Prostate gland (tissue), 2 donors: ENCODE results near the gene VPS50. TPM values are rescaled to one million over a fixed set of nuclear protein-coding genes. Genes with fewer than 3 reads are reported as not detected.

Experiments
- DNase-seq: peaks from one replicate; pipeline ENCODE4 v3.0.0-alpha.2; 2019; ENCODE audit warnings: low spot score
- H3K27ac ChIP-seq, 2 donors: fragments of 200-600 bp; sonication (generic); 2 replicates each; pipeline ENCODE4 v1.5.1; 2017 to 2019
- H3K27me3 ChIP-seq: fragments of 200-600 bp; sonication (generic); replicated peaks from 2 replicates; pipeline ENCODE4 v1.5.1; 2019; ENCODE audit not compliant: insufficient read depth
- H3K36me3 ChIP-seq, 2 donors: fragments of 200-600 bp; sonication (generic); 1 replicate in 1 of 2; 2 replicates in 1 of 2; pipeline versions ENCODE4 v1.5.1 to v1.8.1; 2017 to 2019
- H3K4me1 ChIP-seq: fragments of 200-600 bp; sonication (generic); replicated peaks from 2 replicates; pipeline ENCODE4 v1.5.1; 2019
- H3K4me3 ChIP-seq, 2 donors: fragments of 200-600 bp; sonication (generic); 2 replicates each; pipeline ENCODE4 v1.5.1; 2017 to 2019
- H3K9me3 ChIP-seq: fragments of 200-600 bp; sonication (generic); 2 replicates; pipeline ENCODE4 v1.5.1; 2017
- POLR2A ChIP-seq: fragments of 450-650 bp; IDR thresholded peaks from one replicate; pipeline ENCODE4 v1.6.1; 2016; ENCODE audit warnings: antibody characterized with exemption, mild to moderate bottlenecking
- POLR2AphosphoS5 ChIP-seq: sonication (generic); formaldehyde crosslinking; IDR thresholded peaks from one replicate; pipeline ENCODE4 v1.6.1; 2017; ENCODE audit warnings: antibody characterized with exemption
- WGBS: methylation state at CpG from one replicate; pipeline ENCODE4 v1.1.5; 2018; 5-methylcytosine and 5-hydroxymethylcytosine counted together
- intact Hi-C: fragments of 100-400 bp; cut with DNase I; formaldehyde crosslinking; loops from one replicate; pipeline ENCODE4 v1.14.2; 2022
- total RNA-seq, 2 donors: library from RNA; depleted of rRNA; stranded (reverse); fragments of >200 nt; gene quantifications; one replicate each; pipeline ENCODE4 v1.1.0, GENCODE V29; 2016
- TF ChIP-seq, protein P1 (sequence below), 4 experiments: fragments of 200-600 bp in 2 of 4; fragments of 450-650 bp in 2 of 4; sonication (generic) in 2 of 4; IDR thresholded peaks; 1 replicate in 3 of 4; 2 replicates in 1 of 4; pipeline ENCODE4 v1.5.1; 2016 to 2019; ENCODE audit warnings: antibody characterized with exemption in 4 of 4, mild to moderate bottlenecking in 2 of 4, moderate library complexity in 2 of 4

Gene VPS50
- total RNA-seq, 2 donors from 2014 or later = 14.1 to 20.6 TPM

DNA sequence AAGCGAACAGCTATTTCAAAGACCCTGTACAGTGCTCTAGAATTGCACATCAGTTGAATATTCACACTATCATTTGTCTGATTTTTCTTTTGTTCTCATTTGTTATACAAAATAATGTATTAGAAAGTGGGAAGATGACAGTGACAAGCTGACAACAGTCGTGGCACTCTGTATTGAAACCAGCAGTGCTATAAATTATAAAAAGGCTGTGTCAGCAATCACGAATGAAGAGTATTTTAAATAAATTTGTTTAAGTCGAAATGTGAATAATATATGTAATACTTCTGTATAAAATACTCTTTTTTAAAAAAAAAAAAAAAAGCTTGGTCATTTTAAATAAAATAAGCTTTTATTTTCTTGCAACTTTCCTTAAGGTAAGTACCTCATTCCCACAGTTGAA is 122.6 kb downstream of the VPS50 start:
- no peak overlapping the region for H3K4me3 ChIP-seq
- 93% methylated on average over 4 of the region's 4 CpGs for WGBS
- H3K4me1 ChIP-seq = no peaks in the 10 kb centered on the region
- TF ChIP-seq, protein P1, sequence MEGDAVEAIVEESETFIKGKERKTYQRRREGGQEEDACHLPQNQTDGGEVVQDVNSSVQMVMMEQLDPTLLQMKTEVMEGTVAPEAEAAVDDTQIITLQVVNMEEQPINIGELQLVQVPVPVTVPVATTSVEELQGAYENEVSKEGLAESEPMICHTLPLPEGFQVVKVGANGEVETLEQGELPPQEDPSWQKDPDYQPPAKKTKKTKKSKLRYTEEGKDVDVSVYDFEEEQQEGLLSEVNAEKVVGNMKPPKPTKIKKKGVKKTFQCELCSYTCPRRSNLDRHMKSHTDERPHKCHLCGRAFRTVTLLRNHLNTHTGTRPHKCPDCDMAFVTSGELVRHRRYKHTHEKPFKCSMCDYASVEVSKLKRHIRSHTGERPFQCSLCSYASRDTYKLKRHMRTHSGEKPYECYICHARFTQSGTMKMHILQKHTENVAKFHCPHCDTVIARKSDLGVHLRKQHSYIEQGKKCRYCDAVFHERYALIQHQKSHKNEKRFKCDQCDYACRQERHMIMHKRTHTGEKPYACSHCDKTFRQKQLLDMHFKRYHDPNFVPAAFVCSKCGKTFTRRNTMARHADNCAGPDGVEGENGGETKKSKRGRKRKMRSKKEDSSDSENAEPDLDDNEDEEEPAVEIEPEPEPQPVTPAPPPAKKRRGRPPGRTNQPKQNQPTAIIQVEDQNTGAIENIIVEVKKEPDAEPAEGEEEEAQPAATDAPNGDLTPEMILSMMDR (IDR thresholded peaks at IDR 0.05) = no peak
- TF ChIP-seq POLR2A (no peak), POLR2AphosphoS5 (no peak)
- H3K27me3 ChIP-seq = no peaks in the 10 kb centered on the region
- no peaks in the 10 kb centered on the region for H3K9me3 ChIP-seq
- H3K36me3 ChIP-seq = no peaks in the 10 kb centered on the region
- intact Hi-C loops = no loop called here
- no peak for DNase-seq
- H3K27ac ChIP-seq = no peak overlapping the region

DNA sequence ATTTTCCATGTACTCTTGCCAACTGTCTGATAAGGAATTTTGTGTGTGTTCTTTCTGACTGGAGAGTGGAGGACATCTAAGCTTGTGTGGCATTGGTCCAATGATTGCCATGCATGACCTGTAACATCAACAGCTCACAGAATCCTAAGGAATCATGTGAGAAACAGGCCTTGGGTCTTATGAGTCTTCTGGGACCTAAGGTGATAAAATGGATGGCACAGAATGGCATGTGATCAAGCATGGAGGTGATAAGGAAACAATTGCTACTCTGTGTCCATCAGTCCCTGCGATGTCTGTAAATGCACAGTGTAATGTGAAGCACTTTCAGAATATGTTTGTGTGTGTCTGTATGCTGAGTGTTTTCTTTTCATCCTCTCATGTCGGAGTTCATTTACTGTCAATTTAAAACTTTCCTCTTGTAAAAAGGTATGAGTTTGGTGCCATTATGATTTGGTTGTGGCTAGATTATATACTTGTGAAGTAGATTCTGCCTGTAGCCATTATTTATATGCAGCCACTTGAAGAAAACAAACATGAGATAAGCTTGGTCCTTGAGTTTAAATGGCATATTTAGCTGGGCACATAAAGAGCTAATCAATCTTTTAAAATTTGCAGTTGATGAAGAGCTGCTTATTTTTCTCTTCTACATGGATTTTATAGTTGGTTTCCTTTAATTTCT is 127.5 kb downstream of the VPS50 start:
- H3K4me3 ChIP-seq = no peak overlapping the region
- no peaks in the 10 kb centered on the region for H3K36me3 ChIP-seq
- no peak overlapping the region for H3K27ac ChIP-seq
- no peak for DNase-seq
- H3K27me3 ChIP-seq = no peaks in the 10 kb centered on the region
- no peaks in the 10 kb centered on the region for H3K4me1 ChIP-seq
- H3K9me3 ChIP-seq = no peaks in the 10 kb centered on the region
- intact Hi-C loops = no loop called here
- 82% methylated on average over 2 of the region's 2 CpGs for WGBS
- TF ChIP-seq POLR2A (no peak), POLR2AphosphoS5 (no peak)
- TF ChIP-seq, protein P1 (IDR thresholded peaks at IDR 0.05) = no peak

DNA sequence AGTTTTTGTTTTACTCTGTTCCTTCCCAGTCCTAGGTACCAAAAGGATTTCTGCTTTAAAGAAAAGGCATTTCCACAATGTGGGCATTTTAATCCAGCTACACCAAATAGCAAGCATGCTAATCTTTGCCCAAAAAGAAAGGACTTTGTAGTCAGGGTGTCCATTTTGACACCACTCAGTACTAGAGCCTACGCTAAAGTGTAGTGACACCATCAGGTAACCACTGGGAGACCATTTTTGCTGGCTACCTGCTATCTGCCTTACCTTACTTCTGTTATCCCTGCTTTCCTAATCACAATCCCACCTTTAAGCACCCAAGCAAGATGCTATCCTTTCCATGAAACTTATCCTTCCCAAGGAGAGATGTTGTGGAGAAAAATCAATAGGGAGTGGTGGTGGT is 129.7 kb downstream of the VPS50 start:
- DNase-seq = no peak
- Histone ChIP-seq H3K4me1 (no peaks in the 10 kb centered on the region), H3K27me3 (no peaks in the 10 kb centered on the region), H3K9me3 (no peaks in the 10 kb centered on the region), H3K36me3 (no peaks in the 10 kb centered on the region), H3K4me3 (no peak overlapping the region), H3K27ac (no peak overlapping the region)
- WGBS = 100% methylated on average over 1 of the region's 1 CpG
- TF ChIP-seq POLR2AphosphoS5 (no peak), POLR2A (no peak)
- TF ChIP-seq, protein P1 (IDR thresholded peaks at IDR 0.05) = no peak
- intact Hi-C loops = no loop called here

- H3K27ac ChIP-seq = no peak overlapping the region
- no peak overlapping the region for H3K4me3 ChIP-seq
- H3K9me3 ChIP-seq = no peaks in the 10 kb centered on the region
- DNase-seq = no peak
- intact Hi-C loops = no loop called here
- no peak for TF ChIP-seq POLR2AphosphoS5
- TF ChIP-seq, protein P1 (IDR thresholded peaks at IDR 0.05) = no peak
- TF ChIP-seq POLR2A = no peak
- H3K27me3 ChIP-seq = no peaks in the 10 kb centered on the region
- H3K4me1 ChIP-seq = no peaks in the 10 kb centered on the region
- H3K36me3 ChIP-seq = no peaks in the 10 kb centered on the region
- 42% methylated on average over 1 of the region's 1 CpG for WGBS
Measured at GRCh38 chr7:93364806-93365205, 132.6 kb downstream of the VPS50 start.

DNA sequence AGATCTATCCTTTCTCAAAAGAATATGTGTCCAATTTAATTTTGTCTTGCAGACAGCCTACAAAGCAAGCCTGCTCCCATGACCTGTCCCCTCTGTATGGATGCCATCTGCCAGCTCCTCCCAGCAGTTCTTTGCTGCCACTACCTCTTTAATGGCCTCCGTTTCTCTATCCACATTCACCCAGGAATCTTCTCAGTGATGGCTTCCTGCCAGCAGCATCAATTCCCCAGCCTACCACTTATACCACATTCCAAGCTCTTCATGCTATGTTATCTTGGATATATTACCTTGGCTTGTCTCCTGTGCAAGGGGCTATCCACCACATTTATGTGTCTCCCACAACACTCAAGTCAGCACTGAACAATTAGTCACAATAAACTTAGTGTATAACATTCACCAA is 133.2 kb downstream of the VPS50 start:
- 56% methylated on average over 1 of the region's 1 CpG for WGBS
- Histone ChIP-seq H3K4me1 (no peaks in the 10 kb centered on the region), H3K27me3 (no peaks in the 10 kb centered on the region), H3K36me3 (no peaks in the 10 kb centered on the region), H3K9me3 (no peaks in the 10 kb centered on the region), H3K4me3 (no peak overlapping the region), H3K27ac (no peak overlapping the region)
- TF ChIP-seq POLR2A = no peak
- TF ChIP-seq POLR2AphosphoS5 = no peak
- TF ChIP-seq, protein P1 (IDR thresholded peaks at IDR 0.05) = no peak
- intact Hi-C loops = no loop called here
- DNase-seq = no peak
